ENCODE results near the gene DNAI7.

- TF ChIP-seq CTCF (IDR thresholded peaks at IDR 0.05) (no peak), POLR2A (IDR thresholded peaks at IDR 0.05) (no peak)
Measured at GRCh38 chr12:25110260-25110659, 84.7 kb downstream of the DNAI7 start.
